Esophagus squamous epithelium (tissue), 5 donors: ENCODE data around the gene KRT77. TPM values are rescaled to one million over a fixed set of nuclear protein-coding genes. Genes with fewer than 3 reads are reported as not detected.

Source experiments
- DNase-seq: peaks from one replicate; lab custom pipeline; 2025; lab: John Stamatoyannopoulos, UW
- H3K27ac ChIP-seq, 4 donors: fragments of 200-600 bp; sonication (generic); one replicate each; pipeline ENCODE4 v1.5.1; 2016 to 2019; ENCODE audit warnings: mild to moderate bottlenecking in 1 of 4
- H3K27me3 ChIP-seq, 4 donors: fragments of 200-600 bp; sonication (generic); 1 replicate in 3 of 4; 2 replicates in 1 of 4; pipeline versions ENCODE4 v1.5.1 to v1.6.0; 2017 to 2021; ENCODE audit warnings: antibody characterized with exemption in 1 of 4
- H3K36me3 ChIP-seq, 3 donors: fragments of 200-600 bp; sonication (generic); one replicate each; pipeline ENCODE4 v1.5.1; 2016 to 2019
- H3K4me1 ChIP-seq, 3 donors: fragments of 200-600 bp; sonication (generic); one replicate each; pipeline ENCODE4 v1.5.1; 2017 to 2019
- H3K4me3 ChIP-seq, 4 donors: fragments of 200-600 bp; sonication (generic); 1 replicate in 3 of 4; 2 replicates in 1 of 4; pipeline ENCODE4 v1.5.1; 2016 to 2019; ENCODE audit warnings: mild to moderate bottlenecking in 2 of 4, moderate library complexity in 1 of 4
- H3K9me3 ChIP-seq, 3 donors: fragments of 200-600 bp; sonication (generic); one replicate each; pipeline ENCODE4 v1.5.1; 2016 to 2019
- POLR2A ChIP-seq, 4 donors: fragments of 450-650 bp; IDR thresholded peaks; one replicate each; pipeline ENCODE4 v1.6.1; 2017; ENCODE audit warnings: antibody characterized with exemption in 4 of 4, mild to moderate bottlenecking in 4 of 4, moderate library complexity in 3 of 4
- WGBS, 2 donors: methylation state at CpG; one replicate each; pipeline ENCODE4 v1.1.5; 2018; 5-methylcytosine and 5-hydroxymethylcytosine counted together
- intact Hi-C: fragments of 100-400 bp; cut with DNase I; formaldehyde crosslinking; loops from one replicate; pipeline ENCODE4 v1.15.0; 2022
- total RNA-seq, 4 donors: library from RNA; depleted of rRNA; stranded (reverse); fragments of >200 nt; gene quantifications; one replicate each; pipeline ENCODE4 v1.1.0, GENCODE V29; 2016
- TF ChIP-seq, protein P1 (sequence below), 6 experiments: fragments of 450-650 bp in 4 of 6; fragments of 200-600 bp in 2 of 6; sonication (generic) in 2 of 6; IDR thresholded peaks; one replicate each; pipeline ENCODE4 v1.5.1; 2016 to 2019; ENCODE audit warnings: antibody characterized with exemption in 6 of 6, mild to moderate bottlenecking in 4 of 6, moderate library complexity in 4 of 6
- donor health status: DM: yes; HTN: yes; CAD: no.

KRT77 gene
- total RNA-seq, 4 donors from 2014 or later = not detected

DNA sequence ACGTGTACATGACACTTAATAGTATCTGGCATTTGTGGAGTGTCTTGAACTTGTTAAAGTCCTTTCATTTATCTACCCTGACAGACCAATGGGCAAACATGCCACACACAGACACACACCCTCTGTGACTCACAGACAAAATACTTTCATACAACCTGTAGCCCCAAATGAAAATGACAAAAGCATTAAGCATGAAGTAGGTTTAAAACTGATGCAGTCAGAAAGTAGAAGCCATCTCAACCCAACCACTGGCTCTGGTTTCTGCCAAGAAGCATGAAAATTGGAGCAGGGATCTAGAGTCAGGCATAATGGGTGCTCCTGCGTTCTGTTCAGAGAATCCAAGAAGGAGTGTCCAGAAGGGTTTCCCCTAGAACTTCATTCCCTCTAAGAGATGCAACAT, 23.1 kb upstream of the KRT77 start:
- 29 to 56% methylated on average over 2 of the region's 2 CpGs for WGBS, 2 donors
- intact Hi-C loops = no loop called here

DNA sequence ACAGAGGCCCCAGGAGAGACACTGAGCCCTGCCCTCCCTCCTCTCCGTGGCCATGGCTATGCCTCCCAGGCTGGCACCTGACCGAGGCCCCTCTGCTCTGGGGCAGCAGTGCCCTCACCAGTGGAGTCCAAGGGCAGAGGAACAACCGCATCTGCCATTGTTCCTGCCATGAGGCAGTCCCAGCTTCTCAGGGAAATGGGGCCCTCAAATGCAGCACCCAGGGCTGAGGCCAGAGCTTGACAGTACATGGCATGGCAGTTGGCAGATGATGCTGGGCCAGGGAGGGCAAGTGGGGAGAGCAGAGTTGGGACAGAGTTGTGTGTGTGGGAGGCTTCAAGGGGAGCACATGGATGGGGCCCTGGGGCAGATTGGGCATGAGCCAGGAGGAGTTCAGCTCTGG, 21.1 kb upstream of the KRT77 start:
- Histone ChIP-seq H3K27me3 (peaks cover 0 to 14% (median 0%) of the 10 kb centered on the region in 4 donors), H3K27ac (no peak overlapping the region), H3K4me3 (no peak overlapping the region), H3K9me3 (no peaks in the 10 kb centered on the region), H3K36me3 (no peaks in the 10 kb centered on the region), H3K4me1 (no peaks in the 10 kb centered on the region)
- no peak for TF ChIP-seq POLR2A (IDR thresholded peaks at IDR 0.05)
- TF ChIP-seq, protein P1, sequence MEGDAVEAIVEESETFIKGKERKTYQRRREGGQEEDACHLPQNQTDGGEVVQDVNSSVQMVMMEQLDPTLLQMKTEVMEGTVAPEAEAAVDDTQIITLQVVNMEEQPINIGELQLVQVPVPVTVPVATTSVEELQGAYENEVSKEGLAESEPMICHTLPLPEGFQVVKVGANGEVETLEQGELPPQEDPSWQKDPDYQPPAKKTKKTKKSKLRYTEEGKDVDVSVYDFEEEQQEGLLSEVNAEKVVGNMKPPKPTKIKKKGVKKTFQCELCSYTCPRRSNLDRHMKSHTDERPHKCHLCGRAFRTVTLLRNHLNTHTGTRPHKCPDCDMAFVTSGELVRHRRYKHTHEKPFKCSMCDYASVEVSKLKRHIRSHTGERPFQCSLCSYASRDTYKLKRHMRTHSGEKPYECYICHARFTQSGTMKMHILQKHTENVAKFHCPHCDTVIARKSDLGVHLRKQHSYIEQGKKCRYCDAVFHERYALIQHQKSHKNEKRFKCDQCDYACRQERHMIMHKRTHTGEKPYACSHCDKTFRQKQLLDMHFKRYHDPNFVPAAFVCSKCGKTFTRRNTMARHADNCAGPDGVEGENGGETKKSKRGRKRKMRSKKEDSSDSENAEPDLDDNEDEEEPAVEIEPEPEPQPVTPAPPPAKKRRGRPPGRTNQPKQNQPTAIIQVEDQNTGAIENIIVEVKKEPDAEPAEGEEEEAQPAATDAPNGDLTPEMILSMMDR (IDR thresholded peaks at IDR 0.05) = no peak
- DNase-seq = no peak
- intact Hi-C loops = no loop called here
- 80% methylated on average over 1 of the region's 3 CpGs; no CpG with 5 or more reads in 1 of the 2 donors for WGBS, 2 donors

More for the DNA sequence above, 23.1 kb upstream of the KRT77 start:
- no peak for DNase-seq
- no peaks in the 10 kb centered on the region for H3K4me1 ChIP-seq
- TF ChIP-seq POLR2A (IDR thresholded peaks at IDR 0.05) = no peak
- TF ChIP-seq, protein P1 (IDR thresholded peaks at IDR 0.05) = no peak
- H3K9me3 ChIP-seq = no peaks in the 10 kb centered on the region
- H3K36me3 ChIP-seq = no peaks in the 10 kb centered on the region
- no peak overlapping the region for H3K4me3 ChIP-seq
- H3K27ac ChIP-seq = no peak overlapping the region
- H3K27me3 ChIP-seq = peaks cover 0 to 32% (median 0%) of the 10 kb centered on the region in 4 donors

DNA sequence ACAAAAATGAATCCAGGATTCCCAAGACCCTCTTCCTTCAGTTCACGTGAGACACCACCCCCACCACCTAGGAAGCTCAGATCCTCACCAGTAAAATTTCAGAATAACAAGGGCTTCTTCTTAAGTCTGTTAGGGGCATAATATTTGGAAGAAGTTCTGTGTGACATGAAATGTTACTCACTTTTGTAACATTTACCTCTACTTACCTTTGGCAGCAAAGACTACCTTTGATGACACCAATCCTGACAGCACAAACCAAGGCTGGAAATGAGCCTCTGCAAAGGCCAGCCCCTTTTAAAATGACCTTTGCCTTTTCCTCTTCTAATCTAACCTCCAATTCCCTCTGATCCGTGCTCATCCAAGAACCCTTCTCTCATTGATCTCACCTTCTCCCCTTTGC, 19.4 kb upstream of the KRT77 start:
- WGBS, 2 donors = 71 to 77% methylated on average over 2 of the region's 2 CpGs
- Histone ChIP-seq H3K9me3 (no peaks in the 10 kb centered on the region), H3K27me3 (peaks cover 0 to 15% (median 0%) of the 10 kb centered on the region in 4 donors), H3K36me3 (no peaks in the 10 kb centered on the region), H3K27ac (no peak overlapping the region), H3K4me3 (no peak overlapping the region), H3K4me1 (no peaks in the 10 kb centered on the region)
- no peak for DNase-seq
- TF ChIP-seq, protein P1 (IDR thresholded peaks at IDR 0.05) = no peak
- no peak for TF ChIP-seq POLR2A (IDR thresholded peaks at IDR 0.05)
- intact Hi-C loops = no loop called here

DNA sequence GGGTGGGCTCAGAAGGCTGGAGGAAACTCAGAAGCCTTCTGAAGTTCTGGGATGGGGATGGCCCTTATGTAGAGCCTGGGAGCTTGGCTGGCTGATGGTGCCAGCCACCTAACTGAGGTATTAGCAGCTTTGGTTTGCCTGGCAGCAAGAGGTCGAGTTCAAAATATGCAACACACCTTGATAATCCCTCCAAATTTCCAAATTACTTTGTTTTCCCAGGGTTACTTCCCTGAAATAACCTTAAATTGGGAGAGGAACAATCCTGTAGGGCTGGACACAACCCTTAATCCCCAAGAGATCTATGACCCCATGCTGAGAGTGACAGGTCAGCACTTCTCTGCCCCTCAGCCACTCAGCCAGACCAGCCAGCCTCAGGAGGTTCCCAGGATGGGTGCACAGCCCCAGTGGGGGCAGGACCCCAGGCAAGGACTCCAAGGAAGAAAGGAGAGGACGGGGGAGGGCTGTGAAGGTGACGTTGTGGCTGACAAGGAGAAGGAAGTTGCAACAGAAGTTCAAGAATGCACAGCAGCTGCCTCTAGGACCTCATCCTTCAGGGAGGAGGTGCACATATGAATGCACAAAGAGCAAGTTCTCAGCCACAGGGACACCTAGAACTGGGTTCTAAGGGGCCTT, 18.6 kb upstream of the KRT77 start:
- peaks cover 0 to 16% (median 0%) of the 10 kb centered on the region in 4 donors for H3K27me3 ChIP-seq
- no peak for DNase-seq
- H3K9me3 ChIP-seq = no peaks in the 10 kb centered on the region
- H3K27ac ChIP-seq = no peak overlapping the region
- no peaks in the 10 kb centered on the region for H3K4me1 ChIP-seq
- TF ChIP-seq, protein P1 (IDR thresholded peaks at IDR 0.05) = no peak
- no peak for TF ChIP-seq POLR2A (IDR thresholded peaks at IDR 0.05)
- intact Hi-C loops = no loop called here
- no peaks in the 10 kb centered on the region for H3K36me3 ChIP-seq
- no peak overlapping the region for H3K4me3 ChIP-seq
- 36 to 38% methylated on average over 2 to 3 of the region's 3 CpGs for WGBS, 2 donors

DNA sequence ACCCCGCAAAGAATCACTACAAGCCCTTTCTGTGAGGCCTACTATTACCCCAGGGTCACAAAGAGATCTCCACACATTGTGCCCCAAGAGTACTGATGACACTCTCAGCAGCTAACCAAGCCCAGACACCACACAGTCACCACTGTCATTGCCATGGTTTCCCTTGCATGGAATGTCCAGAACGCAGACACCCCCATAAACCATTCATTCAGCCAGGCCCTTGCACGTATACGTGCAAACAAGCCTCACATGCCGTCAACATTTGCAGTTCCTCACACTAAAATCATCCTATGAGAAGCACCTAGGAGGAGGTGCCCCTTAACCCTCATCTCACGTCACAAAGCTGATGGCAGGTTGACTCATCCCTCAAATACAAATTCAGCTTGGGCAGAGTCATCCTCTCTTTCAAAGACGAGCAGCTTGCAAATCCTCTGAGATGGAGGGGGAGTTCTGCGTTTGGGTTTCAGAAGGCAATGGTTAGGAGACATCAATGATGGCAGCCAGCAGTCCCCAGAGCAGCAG, 17.1 kb upstream of the KRT77 start:
- intact Hi-C loops = no loop called here
- Histone ChIP-seq H3K9me3 (no peaks in the 10 kb centered on the region), H3K4me3 (no peak overlapping the region), H3K4me1 (no peaks in the 10 kb centered on the region), H3K27me3 (peaks cover 0 to 26% (median 0%) of the 10 kb centered on the region in 4 donors), H3K27ac (no peak overlapping the region), H3K36me3 (no peaks in the 10 kb centered on the region)
- no peak for TF ChIP-seq POLR2A (IDR thresholded peaks at IDR 0.05)
- TF ChIP-seq, protein P1 (IDR thresholded peaks at IDR 0.05) = no peak
- DNase-seq = no peak
- 67 to 71% methylated on average over 6 to 7 of the region's 8 CpGs for WGBS, 2 donors
